ENCODE data around the gene JAK3. TPM values are rescaled to one million over a fixed set of nuclear protein-coding genes. Genes with fewer than 3 reads are reported as not detected.

Gene JAK3
- total RNA-seq, 1 donor from 2014 or later = 1.1 TPM

GRCh38 chr19:17865364-17866311 lies 17.9 kb upstream of the JAK3 start:
- no peak for DNase-seq

- no peak for DNase-seq
Measured at GRCh38 chr19:17863520-17864182, 15.9 kb upstream of the JAK3 start.

GRCh38 chr19:17862711-17863519 lies 15.1 kb upstream of the JAK3 start:
- DNase-seq = no peak

- no peak for DNase-seq
Measured at GRCh38 chr19:17861542-17862402, 14.0 kb upstream of the JAK3 start.

GRCh38 chr19:17860993-17861360 lies 13.2 kb upstream of the JAK3 start:
- no peak for DNase-seq

GRCh38 chr19:17860331-17860992 lies 12.7 kb upstream of the JAK3 start:
- no peak for DNase-seq

- DNase-seq = peak; percentile 99
Measured at GRCh38 chr19:17859533-17860330, 11.9 kb upstream of the JAK3 start, which contains the start of gene RPL18A. Gene RPL18A, plus strand, starts transcription at chr19:17859910. Its CDS starts 47 bp downstream, at chr19:17859957.

- DNase-seq = peak; percentile 71
Measured at GRCh38 chr19:17855280-17856152, 7.7 kb upstream of the JAK3 start.

- DNase-seq = no peak
Measured at GRCh38 chr19:17854061-17854460, 6.3 kb upstream of the JAK3 start.

- no peak for DNase-seq
Measured at GRCh38 chr19:17848595-17849292, 962 bp upstream of the JAK3 start.

GRCh38 chr19:17846146-17846545 lies 1.6 kb downstream of the JAK3 start:
- no peak for DNase-seq

- no peak for DNase-seq
Measured at GRCh38 chr19:17843908-17844490, 3.8 kb downstream of the JAK3 start.

GRCh38 chr19:17843292-17843827 lies 4.4 kb downstream of the JAK3 start:
- no peak for DNase-seq

- DNase-seq = no peak
Measured at GRCh38 chr19:17842663-17843291, 5.0 kb downstream of the JAK3 start.

GRCh38 chr19:17841810-17842662 lies 5.7 kb downstream of the JAK3 start:
- DNase-seq = peak; percentile 79

- no peak for DNase-seq
Measured at GRCh38 chr19:17841371-17841809, 6.4 kb downstream of the JAK3 start.

Measured in occipital lobe (tissue), 2 donors.